HG02973 (cell line): ENCODE data around the gene LPCAT1.
"Not testable (repeated sequence)": the region's sequence is repeated elsewhere in the genome, so short reads cannot be mapped to it uniquely, and the experiment has no call there.

Experiments used
- ATAC-seq: cut with Tn5 transposase; IDR thresholded peaks from one replicate; pipeline ENCODE4 v1.9.1; 2021; ENCODE audit warnings: moderate library complexity; ENCODE audit not compliant: unreplicated experiment

Gene LPCAT1

GRCh38 chr5:1510151-1510561 is 13.6 kb downstream of the LPCAT1 start:
- no peak for ATAC-seq

GRCh38 chr5:1509346-1510085 is 14.2 kb downstream of the LPCAT1 start:
- ATAC-seq, result no peak

GRCh38 chr5:1508659-1509290 is 15.0 kb downstream of the LPCAT1 start:
- ATAC-seq, result no peak

GRCh38 chr5:1507961-1508658 is 15.7 kb downstream of the LPCAT1 start:
- ATAC-seq, result no peak

- ATAC-seq, result no peak
Measured at GRCh38 chr5:1507457-1507856, 16.3 kb downstream of the LPCAT1 start.

- ATAC-seq, result no peak
Measured at GRCh38 chr5:1507014-1507375, 16.8 kb downstream of the LPCAT1 start.

GRCh38 chr5:1506242-1507013 is 17.3 kb downstream of the LPCAT1 start:
- ATAC-seq, result no peak

GRCh38 chr5:1505506-1506241 is 18.1 kb downstream of the LPCAT1 start:
- ATAC-seq, result no peak

GRCh38 chr5:1505089-1505488 is 18.7 kb downstream of the LPCAT1 start:
- not testable (repeated sequence) for ATAC-seq

GRCh38 chr5:1504617-1505016 is 19.1 kb downstream of the LPCAT1 start:
- ATAC-seq, result no peak

GRCh38 chr5:1504069-1504595 is 19.6 kb downstream of the LPCAT1 start:
- no peak for ATAC-seq

- ATAC-seq, result no peak
Measured at GRCh38 chr5:1503241-1504068, 20.3 kb downstream of the LPCAT1 start.

GRCh38 chr5:1502737-1503120 is 21.0 kb downstream of the LPCAT1 start:
- no peak for ATAC-seq

- no peak for ATAC-seq
Measured at GRCh38 chr5:1502046-1502736, 21.6 kb downstream of the LPCAT1 start.

- no peak for ATAC-seq
Measured at GRCh38 chr5:1501372-1502045, 22.3 kb downstream of the LPCAT1 start.

- no peak for ATAC-seq
Measured at GRCh38 chr5:1500411-1501091, 23.2 kb downstream of the LPCAT1 start.

GRCh38 chr5:1499851-1500250 is 23.9 kb downstream of the LPCAT1 start:
- no peak for ATAC-seq
